DMS79 (cell line): ENCODE data around the gene FSIP1.

Experiments used
- DNase-seq: peaks from one replicate; lab custom pipeline; 2025; lab: John Stamatoyannopoulos, UW

Gene FSIP1

GRCh38 chr15:39582286-39582976, 200.2 kb downstream of the FSIP1 start:
- no peak for DNase-seq

- no peak for DNase-seq
Measured at GRCh38 chr15:39581793-39582285, 200.8 kb downstream of the FSIP1 start.

GRCh38 chr15:39581242-39581792, 201.3 kb downstream of the FSIP1 start:
- DNase-seq, result no peak

- DNase-seq, result no peak
Measured at GRCh38 chr15:39580485-39581241, 202.0 kb downstream of the FSIP1 start, which contains the start of gene THBS1. TSS of gene THBS1 (plus strand) at chr15:39581079. CDS start at chr15:39581858, 779 bp downstream.

GRCh38 chr15:39580117-39580484, 202.5 kb downstream of the FSIP1 start:
- peak; percentile 19 for DNase-seq

GRCh38 chr15:39579487-39580116, 203.0 kb downstream of the FSIP1 start:
- DNase-seq, result no peak

GRCh38 chr15:39578851-39579486, 203.7 kb downstream of the FSIP1 start:
- no peak for DNase-seq

GRCh38 chr15:39575180-39575579, 207.5 kb downstream of the FSIP1 start:
- no peak for DNase-seq

GRCh38 chr15:39574427-39574826, 208.2 kb downstream of the FSIP1 start:
- no peak for DNase-seq

GRCh38 chr15:39573844-39574243, 208.8 kb downstream of the FSIP1 start:
- no peak for DNase-seq

- no peak for DNase-seq
Measured at GRCh38 chr15:39573287-39573686, 209.4 kb downstream of the FSIP1 start.

- DNase-seq, result no peak
Measured at GRCh38 chr15:39565851-39566250, 216.8 kb downstream of the FSIP1 start.

- no peak for DNase-seq
Measured at GRCh38 chr15:39564972-39565665, 217.5 kb downstream of the FSIP1 start.

- DNase-seq, result no peak
Measured at GRCh38 chr15:39558421-39558820, 224.2 kb downstream of the FSIP1 start.

- DNase-seq, result no peak
Measured at GRCh38 chr15:39556461-39556860, 226.2 kb downstream of the FSIP1 start.

- DNase-seq, result no peak
Measured at GRCh38 chr15:39555885-39556284, 226.8 kb downstream of the FSIP1 start.

- DNase-seq, result no peak
Measured at GRCh38 chr15:39554746-39555387, 227.8 kb downstream of the FSIP1 start.

GRCh38 chr15:39553947-39554693, 228.5 kb downstream of the FSIP1 start:
- peak; percentile 36 for DNase-seq

- DNase-seq, result no peak
Measured at GRCh38 chr15:39552556-39552955, 230.1 kb downstream of the FSIP1 start.

GRCh38 chr15:39551476-39551875, 231.2 kb downstream of the FSIP1 start:
- DNase-seq, result no peak
